Measurements from ENCODE around the gene SCN10A.

Gene SCN10A

DNA sequence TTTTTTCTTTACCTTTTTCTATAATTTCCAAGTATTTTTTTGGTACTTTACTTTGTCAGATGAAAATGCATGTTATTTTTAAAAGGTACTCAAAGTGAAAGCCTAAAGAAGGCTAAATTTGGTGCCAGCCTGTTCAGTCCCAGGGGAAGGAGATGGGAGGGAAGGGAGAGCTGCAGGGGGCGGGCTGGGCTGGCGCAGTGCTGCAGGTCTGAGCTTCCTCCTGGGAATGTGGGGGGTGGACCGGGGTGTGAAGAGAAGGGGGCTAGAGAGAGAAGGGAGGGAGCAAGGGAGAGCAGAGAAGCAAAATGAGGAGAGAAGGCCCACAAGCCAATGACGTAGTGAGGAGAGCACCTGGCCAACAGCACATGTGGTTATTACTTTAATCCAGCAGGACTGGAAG, 95.6 kb downstream of the SCN10A start:
- no peak for DNase-seq (ENCODE audit: low spot score)

DNA sequence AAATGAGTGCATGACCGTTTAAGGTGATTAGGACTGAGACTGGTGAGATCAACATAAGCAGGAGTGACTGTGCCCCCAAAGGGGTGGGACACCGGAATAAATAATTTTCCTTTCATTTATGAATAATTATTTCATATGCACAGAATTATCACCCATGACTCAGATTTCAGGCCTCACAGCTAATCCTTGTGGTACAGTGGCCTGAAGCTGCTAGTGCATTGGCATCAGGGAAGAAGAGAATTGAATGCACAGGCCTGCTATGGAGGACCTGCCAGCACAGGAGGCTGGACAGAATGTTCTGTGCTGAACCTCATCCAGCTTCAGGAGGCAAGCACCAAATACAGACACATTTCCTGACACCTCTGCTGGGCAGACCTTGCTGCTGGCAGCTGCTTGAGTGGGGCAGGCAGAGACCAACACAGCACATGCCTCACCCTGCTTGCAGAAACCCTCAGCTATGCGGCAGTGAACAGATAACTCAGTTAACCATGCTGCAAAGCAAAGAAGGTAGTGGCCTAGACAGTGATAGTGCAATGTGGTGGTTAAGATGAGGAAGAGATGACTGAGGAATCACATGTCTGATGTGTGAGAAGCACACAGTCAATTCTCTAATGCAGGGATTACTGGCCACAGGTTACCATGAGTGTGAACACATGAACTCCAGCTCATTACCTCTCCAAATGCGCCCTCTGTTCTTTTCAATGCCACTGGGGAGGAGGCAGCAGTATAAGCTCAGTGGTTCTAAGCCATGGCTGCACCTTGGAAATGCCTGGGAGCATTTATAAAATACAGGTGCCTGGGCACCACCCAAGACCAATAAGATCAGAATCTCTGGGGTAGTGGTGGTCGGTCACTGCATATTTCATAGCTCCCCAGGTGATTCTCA, 98.4 kb downstream of the SCN10A start:
- no peak for DNase-seq (ENCODE audit: low spot score)

DNA sequence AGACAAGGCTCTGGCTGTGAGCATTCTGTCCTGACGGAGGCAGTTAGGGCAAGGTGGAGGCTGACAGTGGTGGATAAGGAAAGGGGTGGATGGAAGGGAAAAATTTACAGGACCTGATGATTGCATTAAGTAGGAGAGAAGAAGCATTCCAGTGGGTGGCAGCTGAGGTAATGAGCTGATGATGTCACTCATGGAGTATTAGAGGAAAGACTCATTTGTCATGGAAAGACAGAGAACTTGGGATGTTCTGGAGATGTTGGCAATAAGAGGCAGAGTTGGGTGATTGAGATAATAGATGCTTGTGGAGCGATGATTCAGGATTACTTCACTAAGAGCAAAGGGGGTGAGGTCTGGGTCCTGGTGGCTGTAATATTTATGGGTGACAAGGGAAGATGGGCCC, 102.9 kb downstream of the SCN10A start:
- no peak for DNase-seq (ENCODE audit: low spot score)

- no peak for DNase-seq (ENCODE audit: low spot score)
Observed at GRCh38 chr3:38711321-38711720, 104.7 kb downstream of the SCN10A start.

GRCh38 chr3:38707730-38708129, 108.3 kb downstream of the SCN10A start:
- DNase-seq (ENCODE audit: low spot score) = peak; percentile 1

DNA sequence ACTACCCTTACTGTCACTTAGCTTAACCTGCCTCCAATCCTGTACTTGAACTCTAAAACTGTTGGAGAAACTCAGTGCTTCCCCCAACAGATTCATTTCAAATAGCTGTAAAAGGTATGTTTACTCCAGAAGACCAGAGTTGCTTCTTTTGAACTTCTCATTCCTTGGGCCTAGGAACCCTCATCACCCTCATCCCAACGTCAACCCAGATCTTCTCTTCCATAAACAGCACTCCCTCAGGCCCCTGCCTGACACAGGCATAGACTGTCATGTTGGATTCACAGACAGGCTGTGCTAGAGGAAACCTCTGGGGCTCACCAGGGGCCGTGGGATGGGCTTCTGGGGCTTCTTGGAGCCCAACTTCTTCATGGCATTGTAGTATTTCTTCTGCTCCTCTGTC, 109.1 kb downstream of the SCN10A start:
- DNase-seq (ENCODE audit: low spot score) = no peak

DNA sequence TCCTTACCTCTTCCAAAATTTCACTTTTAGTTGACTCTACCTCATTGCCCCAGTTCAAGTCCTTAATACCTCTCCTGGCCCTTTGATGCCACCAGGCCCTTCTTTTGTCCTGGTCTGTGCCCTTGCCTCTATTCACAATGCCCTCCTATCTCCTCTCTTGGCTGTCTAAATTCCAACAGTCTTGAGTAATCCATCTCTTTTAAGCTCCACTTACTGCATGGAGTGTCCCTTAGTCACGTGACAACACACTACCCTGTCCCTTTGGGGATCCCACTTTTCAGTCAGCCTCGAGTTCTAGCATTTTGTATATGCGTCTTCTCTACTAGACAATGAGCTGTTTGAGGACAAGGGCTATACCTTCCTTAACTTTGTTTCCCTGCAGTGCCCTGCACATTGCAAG, 113.8 kb downstream of the SCN10A start:
- no peak for DNase-seq (ENCODE audit: low spot score)

DNA sequence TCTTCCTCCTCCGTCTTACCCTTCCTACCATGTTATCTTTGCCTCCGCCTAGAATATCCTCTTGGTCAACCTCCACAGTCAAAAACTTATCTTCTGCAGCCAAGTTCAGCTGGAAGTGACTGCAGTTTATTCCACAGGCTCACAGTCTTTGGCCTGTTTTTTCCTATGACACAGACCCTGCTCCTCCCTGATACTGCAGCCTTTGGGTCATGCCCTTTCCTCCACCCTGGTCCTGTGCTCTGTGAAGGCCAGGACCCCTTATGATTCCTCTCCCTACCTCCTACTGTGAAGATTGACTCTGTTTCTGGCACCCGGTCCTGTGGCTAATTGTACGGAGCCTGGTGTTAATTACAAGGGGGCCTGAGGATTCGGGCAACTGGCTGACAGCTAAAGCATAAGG, 117.3 kb downstream of the SCN10A start:
- DNase-seq (ENCODE audit: low spot score) = no peak

- no peak for DNase-seq (ENCODE audit: low spot score)
Observed at GRCh38 chr3:38698061-38698460, 118.0 kb downstream of the SCN10A start.

DNA sequence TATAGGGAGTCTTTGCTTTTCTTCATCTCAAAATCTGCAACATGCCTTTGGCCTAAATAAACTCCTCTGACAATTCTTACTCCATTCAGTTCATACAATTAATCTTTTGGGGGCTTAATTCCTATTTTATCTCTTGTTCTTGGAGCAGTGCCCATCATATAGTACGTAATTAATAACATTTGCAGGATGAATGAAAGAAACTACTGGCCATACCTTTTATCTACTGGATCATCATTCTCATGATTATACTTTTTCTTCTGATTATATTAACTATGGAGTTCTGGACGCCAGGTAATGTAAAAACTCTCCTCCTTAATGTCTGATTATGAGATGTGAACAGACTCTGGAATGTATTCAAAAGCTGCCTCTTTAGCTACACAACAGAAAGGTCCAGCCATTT, 120.0 kb downstream of the SCN10A start:
- no peak for DNase-seq (ENCODE audit: low spot score)

DNA sequence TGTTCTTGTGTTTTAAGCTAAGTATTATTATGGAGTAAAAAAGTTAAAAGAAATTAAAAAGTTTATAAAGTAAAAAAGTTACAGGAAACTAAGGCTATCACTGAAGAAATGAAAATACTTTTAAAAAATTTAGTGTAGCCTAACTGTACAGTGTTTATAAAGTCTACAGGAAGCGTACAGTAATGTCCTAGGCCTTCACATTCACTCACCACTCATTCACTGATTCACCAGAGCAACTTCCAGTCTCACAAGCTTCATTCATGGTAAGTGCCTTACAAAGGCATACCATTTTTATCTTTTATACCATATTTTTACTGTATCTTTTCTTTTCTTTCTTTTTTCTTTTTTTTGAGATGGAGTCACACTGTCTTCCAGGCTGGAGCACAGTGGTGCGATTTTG, 125.8 kb downstream of the SCN10A start:
- no peak for DNase-seq (ENCODE audit: low spot score)

DNA sequence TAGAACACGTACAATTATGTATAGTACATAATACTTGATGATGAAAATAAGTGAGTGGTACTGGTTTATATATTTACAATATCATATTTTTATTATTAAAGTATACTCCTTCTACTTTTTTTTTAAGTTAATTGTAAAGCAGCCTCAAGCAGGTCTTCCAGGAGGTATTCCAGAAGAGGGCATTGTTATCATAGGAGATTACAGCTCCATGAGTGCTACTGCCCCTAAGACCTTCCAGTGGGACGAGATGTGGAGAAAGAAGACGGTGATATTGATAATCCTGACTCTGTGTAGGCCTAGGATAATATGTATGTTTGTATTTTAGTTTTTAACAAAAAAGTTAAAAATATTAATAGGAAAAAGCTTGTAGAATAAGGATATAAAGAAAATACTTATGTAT, 126.2 kb downstream of the SCN10A start:
- DNase-seq (ENCODE audit: low spot score) = no peak

GRCh38 chr3:38689346-38689745, 126.7 kb downstream of the SCN10A start:
- no peak for DNase-seq (ENCODE audit: low spot score)

DNA sequence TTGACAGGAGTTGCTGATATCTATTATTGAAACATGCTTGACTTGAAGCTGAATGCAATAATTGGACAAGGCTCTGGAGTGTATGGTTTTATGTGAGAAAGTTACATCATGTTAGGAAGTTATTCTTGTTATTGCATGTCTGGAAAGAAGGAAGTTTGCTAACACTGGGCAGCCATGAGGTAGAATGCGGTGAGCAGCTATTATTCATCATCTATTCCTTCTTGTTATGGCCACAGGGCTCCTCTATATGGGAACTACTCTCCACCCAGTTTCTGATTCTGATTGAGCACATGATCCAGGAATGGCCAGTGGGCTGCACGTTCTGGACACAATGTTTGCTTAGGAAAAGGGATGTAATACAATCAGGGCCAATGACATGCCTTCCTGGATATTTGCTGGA, 128.7 kb downstream of the SCN10A start:
- no peak for DNase-seq (ENCODE audit: low spot score)

DNA sequence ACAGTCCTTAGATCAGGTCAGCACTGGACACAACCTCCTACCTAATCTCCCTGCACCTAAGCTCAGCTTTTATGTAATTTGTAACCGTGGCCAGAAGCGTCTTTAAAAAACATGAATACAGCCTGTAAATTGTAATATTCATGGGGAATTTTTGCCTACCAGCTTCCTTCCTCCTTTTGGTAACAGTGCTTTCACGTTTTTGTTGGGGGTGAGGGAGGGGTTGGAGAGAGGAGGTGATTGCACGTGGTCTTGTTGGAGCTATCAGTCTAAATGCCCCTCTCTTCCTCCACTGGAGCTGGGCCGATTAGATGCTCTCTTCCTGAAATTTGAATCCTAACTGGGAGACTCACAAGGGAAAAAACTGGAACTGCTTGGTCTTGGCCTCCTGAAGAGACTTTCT, 131.5 kb downstream of the SCN10A start:
- no peak for DNase-seq (ENCODE audit: low spot score)

GRCh38 chr3:38669668-38670067, 146.3 kb downstream of the SCN10A start:
- DNase-seq (ENCODE audit: low spot score) = no peak

DNA sequence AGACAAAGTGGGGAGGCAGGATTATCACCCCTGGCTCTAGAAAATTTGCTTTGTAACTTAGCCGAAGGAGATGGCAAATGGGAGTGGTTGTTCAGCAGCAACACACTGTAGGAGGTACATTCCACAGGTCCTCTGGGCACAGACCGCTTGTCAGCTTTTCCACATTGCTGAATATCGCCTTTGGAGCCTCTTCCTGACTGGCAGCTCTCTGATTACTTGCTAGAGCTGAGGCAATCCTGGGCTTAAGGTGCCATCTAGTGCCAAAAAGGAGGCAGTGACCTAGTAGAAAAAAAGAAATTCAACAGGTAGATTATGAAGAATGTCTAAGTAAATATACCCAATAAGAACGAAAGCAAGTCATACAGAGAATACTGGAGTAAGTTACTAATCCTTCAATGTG, 153.5 kb downstream of the SCN10A start:
- peak; percentile 21 for DNase-seq (ENCODE audit: low spot score)

GRCh38 chr3:38658841-38659240, 157.2 kb downstream of the SCN10A start:
- no peak for DNase-seq (ENCODE audit: low spot score)

DNA sequence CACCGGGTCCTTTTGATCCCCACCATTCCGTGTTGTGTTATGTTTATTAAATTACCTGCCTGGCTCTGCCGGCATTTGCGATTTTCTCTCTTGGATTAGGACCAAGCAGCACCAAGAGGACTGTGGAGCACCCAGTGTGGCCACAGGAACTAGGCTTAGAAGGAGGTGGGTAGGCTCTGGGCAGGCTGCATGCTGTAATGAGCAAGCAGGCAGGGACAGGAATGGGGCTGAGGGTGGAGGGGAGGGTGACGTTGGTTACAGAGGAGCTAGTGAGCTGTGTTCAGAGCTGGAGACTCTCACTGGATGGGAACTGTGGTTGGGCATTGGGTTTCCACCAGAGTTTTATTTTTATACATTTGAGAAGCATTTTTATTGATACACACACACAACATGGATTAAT, 158.6 kb downstream of the SCN10A start:
- no peak for DNase-seq (ENCODE audit: low spot score)

- peak; percentile 31 for DNase-seq (ENCODE audit: low spot score)
Observed at GRCh38 chr3:38655708-38656300, 160.2 kb downstream of the SCN10A start.

DNA sequence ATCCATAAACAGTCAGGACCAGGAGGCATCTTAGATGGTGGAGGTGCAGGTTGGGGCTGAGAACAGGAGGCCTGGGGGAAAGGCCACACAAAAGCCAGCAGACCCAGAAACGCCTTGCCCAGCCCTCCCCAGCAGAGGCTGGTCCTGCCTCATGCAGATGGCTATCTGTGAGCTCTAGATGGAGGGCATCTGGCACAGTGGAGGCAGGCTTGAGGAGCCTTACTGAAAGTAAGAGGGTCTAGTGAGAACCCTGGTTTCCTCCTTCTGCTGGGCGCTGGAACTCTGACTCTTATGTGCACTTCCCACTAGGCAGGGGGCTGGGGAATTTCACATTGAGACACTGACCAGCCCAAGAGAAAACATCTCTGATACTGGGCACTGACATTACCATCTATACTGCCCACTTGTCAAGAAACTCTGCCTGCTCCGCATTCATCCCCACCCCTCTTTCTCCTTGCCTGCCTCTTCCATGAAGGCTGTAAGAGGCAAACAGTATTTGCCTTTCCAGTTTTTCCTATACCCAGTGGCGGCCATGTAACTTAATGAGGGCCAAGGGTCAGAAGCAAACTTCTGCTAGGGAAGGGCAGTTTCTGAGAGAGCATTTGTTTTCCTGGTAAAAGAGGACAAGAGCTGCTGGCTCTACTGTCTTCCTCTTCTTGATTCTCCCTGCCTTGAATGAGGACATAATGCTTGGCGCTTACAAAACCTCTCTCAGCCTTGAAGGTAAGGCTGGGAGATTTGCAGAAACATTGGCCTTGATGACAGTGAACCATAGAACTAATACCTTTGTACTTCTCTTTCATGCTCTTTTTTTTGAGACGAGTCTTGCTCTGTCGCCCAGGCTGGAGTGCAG, 162.1 kb downstream of the SCN10A start:
- no peak for DNase-seq (ENCODE audit: low spot score)

GRCh38 chr3:38652934-38653333, 163.1 kb downstream of the SCN10A start:
- DNase-seq (ENCODE audit: low spot score) = no peak

Data from cerebellar cortex (tissue), 1 donor.